DND-41 (cell line): ENCODE results near the gene ATP6V1G1.

ENCODE experiments used
- CTCF ChIP-seq: IDR thresholded peaks from 2 replicates; pipeline ENCODE4 v1.5.1; 2012; ENCODE audit warnings: borderline replicate concordance, low read length, moderate library complexity, mild to moderate bottlenecking; ENCODE audit not compliant: poor library complexity, severe bottlenecking; ENCODE audit errors: extremely low read depth
- EZH2 ChIP-seq: IDR thresholded peaks from 3 replicates; pipeline ENCODE4 v1.6.1; 2012; ENCODE audit warnings: borderline replicate concordance, low read depth, mild to moderate bottlenecking, moderate library complexity, low read length, inconsistent platforms; ENCODE audit not compliant: severe bottlenecking

- TF ChIP-seq CTCF = no peak
- no peak for TF ChIP-seq EZH2
Observed at GRCh38 chr9:114559830-114560513, 27.6 kb upstream of the ATP6V1G1 start.
